Liver (tissue), 9 donors: ENCODE data around the gene VEZF1. TPM values are rescaled to one million over a fixed set of nuclear protein-coding genes. Genes with fewer than 3 reads are reported as not detected.

Experiments used
- DNase-seq: peaks from one replicate; pipeline ENCODE4 v3.0.0-alpha.2; 2017; ENCODE audit warnings: low spot score
- H3K27ac ChIP-seq, 2 donors: one replicate each; pipeline ENCODE4 v1.7.0; 2013; ENCODE audit warnings: inconsistent platforms in 2 of 2, low read length in 2 of 2, control low read depth in 1 of 2, low read depth in 1 of 2, mild to moderate bottlenecking in 1 of 2
- H3K27me3 ChIP-seq, 4 donors: one replicate each; pipeline versions ENCODE4 v1.6.1 to v1.7.0; 2013; ENCODE audit warnings: low read length in 3 of 4, inconsistent platforms in 1 of 4, mild to moderate bottlenecking in 1 of 4, moderate library complexity in 1 of 4; ENCODE audit not compliant: control insufficient read depth in 4 of 4, insufficient read depth in 4 of 4
- H3K36me3 ChIP-seq, 4 donors: one replicate each; pipeline versions ENCODE4 v1.6.1 to v1.7.0; 2013; ENCODE audit warnings: low read length in 3 of 4, mild to moderate bottlenecking in 3 of 4, low read depth in 1 of 4, moderate library complexity in 1 of 4; ENCODE audit not compliant: control insufficient read depth in 4 of 4, insufficient read depth in 3 of 4
- H3K4me1 ChIP-seq, 4 donors: one replicate each; pipeline versions ENCODE4 v1.6.1 to v1.7.0; 2013; ENCODE audit warnings: low read length in 3 of 4, mild to moderate bottlenecking in 3 of 4, moderate library complexity in 1 of 4; ENCODE audit not compliant: control insufficient read depth in 4 of 4, insufficient read depth in 4 of 4
- H3K4me3 ChIP-seq, 3 donors: one replicate each; pipeline versions ENCODE4 v1.6.1 to v1.7.0; 2013; ENCODE audit warnings: low read length in 3 of 3, control low read depth in 1 of 3, low read depth in 1 of 3, mild to moderate bottlenecking in 1 of 3
- H3K9ac ChIP-seq, 2 donors: one replicate each; pipeline ENCODE4 v1.7.0; 2013; ENCODE audit warnings: low read length in 2 of 2, mild to moderate bottlenecking in 2 of 2, moderate library complexity in 2 of 2, control low read depth in 1 of 2, low read depth in 1 of 2
- H3K9me3 ChIP-seq, 4 donors: one replicate each; pipeline versions ENCODE4 v1.6.1 to v1.7.0; 2013; ENCODE audit warnings: low read length in 3 of 4; ENCODE audit not compliant: control insufficient read depth in 4 of 4
- CTCF ChIP-seq: fragments of 150-350 bp; IDR thresholded peaks from 2 replicates; pipeline ENCODE4 v1.5.1; 2017; ENCODE audit warnings: improper control_type of control experiment, low read depth, low read length; ENCODE audit not compliant: missing input control
- EGR1 ChIP-seq, 2 donors: IDR thresholded peaks; 2 replicates each; pipeline ENCODE4 v1.6.1; 2016 to 2018; ENCODE audit warnings: antibody characterized with exemption in 2 of 2, low read depth in 2 of 2
- FOXA1 ChIP-seq: IDR thresholded peaks from 2 replicates; pipeline ENCODE4 v1.6.1; 2016; ENCODE audit warnings: antibody characterized with exemption
- FOXA2 ChIP-seq: IDR thresholded peaks from 2 replicates; pipeline ENCODE4 v1.6.1; 2016; ENCODE audit warnings: antibody characterized with exemption
- GABPA ChIP-seq, 2 donors: IDR thresholded peaks in 1 of 2; conservative IDR thresholded peaks in 1 of 2; 2 replicates each; pipeline ENCODE4 v1.6.1; 2016; ENCODE audit warnings: antibody characterized with exemption in 2 of 2, mild to moderate bottlenecking in 1 of 2, moderate library complexity in 1 of 2
- HNF4A ChIP-seq, 2 donors: conservative IDR thresholded peaks; 2 replicates each; pipeline ENCODE4 v1.6.1; 2016; ENCODE audit warnings: antibody characterized with exemption in 2 of 2, mild to moderate bottlenecking in 2 of 2
- HNF4G ChIP-seq: IDR thresholded peaks from 2 replicates; pipeline ENCODE4 v1.6.1; 2016; ENCODE audit warnings: antibody characterized with exemption
- JUND ChIP-seq, 2 donors: IDR thresholded peaks; 2 replicates each; pipeline ENCODE4 v1.6.1; 2016; ENCODE audit warnings: antibody characterized with exemption in 2 of 2
- MAX ChIP-seq: IDR thresholded peaks from 2 replicates; pipeline ENCODE4 v1.6.1; 2016; ENCODE audit warnings: antibody characterized with exemption
- RAD21 ChIP-seq, 2 donors: IDR thresholded peaks; 2 replicates each; pipeline ENCODE4 v1.6.1; 2016; ENCODE audit warnings: antibody characterized with exemption in 2 of 2, mild to moderate bottlenecking in 2 of 2
- REST ChIP-seq: IDR thresholded peaks from 2 replicates; pipeline ENCODE4 v1.6.1; 2016; ENCODE audit warnings: antibody characterized with exemption, mild to moderate bottlenecking
- RXRA ChIP-seq, 2 donors: IDR thresholded peaks; 2 replicates each; pipeline ENCODE4 v1.6.1; 2017 to 2018; ENCODE audit warnings: antibody characterized with exemption in 2 of 2, mild to moderate bottlenecking in 1 of 2
- TAF1 ChIP-seq: conservative IDR thresholded peaks from 2 replicates; pipeline ENCODE4 v1.6.1; 2016; ENCODE audit warnings: antibody characterized with exemption, mild to moderate bottlenecking
- WGBS: extraction: QIAGEN DNeasy Blood & Tissue Kit; methylation state at CpG from one replicate; pipeline ENCODE4 v1.1.7; 2013; 5-methylcytosine and 5-hydroxymethylcytosine counted together
- polyA plus RNA-seq, 2 donors: library from polyadenylated mRNA; stranded (reverse) in 1 of 2; unstranded in 1 of 2; fragments of 200-250 nt in 1 of 2; fragments of >200 nt in 1 of 2; fragmentation: Nextera tagmentation in 1 of 2; extraction: Ambion mirVana in 1 of 2; gene quantifications; one replicate each; pipeline versions ENCODE4 v1.2.1 to v1.2.3, GENCODE V29; 2013 to 2015
- total RNA-seq, 2 donors: library from RNA; depleted of rRNA; stranded (reverse); fragments of >200 nt; gene quantifications; one replicate each; pipeline ENCODE4 v1.2.3, GENCODE V29; 2014
- donor health status: healthy.
- donor health status: healthy.
- donor health status: healthy.
- donor health status: healthy.
- donor health status: healthy.

VEZF1 gene
- total and polyA plus RNA-seq, 4 donors, result 7.9 to 26.2 (median 11.4) TPM

GRCh38 chr17:58004060-58004459, 16.0 kb upstream of the VEZF1 start:
- DNase-seq, result no peak
- peaks cover 3 to 32% (median 30%) of the 10 kb centered on the region in 4 donors for H3K4me1 ChIP-seq
- H3K9me3 ChIP-seq, result no peaks in the 10 kb centered on the region
- H3K36me3 ChIP-seq, result peaks cover 6 to 36% (median 30%) of the 10 kb centered on the region in 4 donors
- H3K27ac ChIP-seq, result no peak overlapping the region
- TF ChIP-seq TAF1, result no peak
- TF ChIP-seq HNF4G, result no peak
- no peak for TF ChIP-seq GABPA (IDR thresholded peaks at IDR 0.05 in 1 of 2, conservative IDR thresholded peaks at IDR 0.05 in 1 of 2)
- no peak for TF ChIP-seq MAX
- TF ChIP-seq EGR1 (IDR thresholded peaks at IDR 0.05; ENCODE audit: low read depth in 2 of 2), result no peak
- TF ChIP-seq JUND (IDR thresholded peaks at IDR 0.05), result no peak
- H3K9ac ChIP-seq, result no peak overlapping the region
- H3K4me3 ChIP-seq, result no peak overlapping the region
- WGBS, result 76% methylated on average over 3 of the region's 3 CpGs
- no peaks in the 10 kb centered on the region for H3K27me3 ChIP-seq

- Histone ChIP-seq H3K36me3 (peaks cover 6 to 36% (median 30%) of the 10 kb centered on the region in 4 donors), H3K4me3 (no peak overlapping the region), H3K9ac (no peak overlapping the region), H3K4me1 (peaks cover 1 to 29% (median 28%) of the 10 kb centered on the region in 4 donors), H3K27ac (no peak overlapping the region), H3K27me3 (no peaks in the 10 kb centered on the region), H3K9me3 (no peaks in the 10 kb centered on the region)
- WGBS, result 93% methylated on average over 2 of the region's 2 CpGs
- DNase-seq, result no peak
- no peak for TF ChIP-seq JUND (IDR thresholded peaks at IDR 0.05)
- TF ChIP-seq CTCF, result no peak
- no peak for TF ChIP-seq RAD21 (IDR thresholded peaks at IDR 0.05)
- TF ChIP-seq EGR1 (IDR thresholded peaks at IDR 0.05; ENCODE audit: low read depth in 2 of 2), result no peak
- no peak for TF ChIP-seq HNF4A (conservative IDR thresholded peaks at IDR 0.05)
- no peak for TF ChIP-seq FOXA2
- TF ChIP-seq REST, result no peak
- no peak for TF ChIP-seq GABPA (IDR thresholded peaks at IDR 0.05 in 1 of 2, conservative IDR thresholded peaks at IDR 0.05 in 1 of 2)
- no peak for TF ChIP-seq FOXA1
- no peak for TF ChIP-seq RXRA (IDR thresholded peaks at IDR 0.05)
Observed at GRCh38 chr17:58002973-58003372, 14.9 kb upstream of the VEZF1 start.
